ENCODE measurements around the gene HOXC10.

DNA sequence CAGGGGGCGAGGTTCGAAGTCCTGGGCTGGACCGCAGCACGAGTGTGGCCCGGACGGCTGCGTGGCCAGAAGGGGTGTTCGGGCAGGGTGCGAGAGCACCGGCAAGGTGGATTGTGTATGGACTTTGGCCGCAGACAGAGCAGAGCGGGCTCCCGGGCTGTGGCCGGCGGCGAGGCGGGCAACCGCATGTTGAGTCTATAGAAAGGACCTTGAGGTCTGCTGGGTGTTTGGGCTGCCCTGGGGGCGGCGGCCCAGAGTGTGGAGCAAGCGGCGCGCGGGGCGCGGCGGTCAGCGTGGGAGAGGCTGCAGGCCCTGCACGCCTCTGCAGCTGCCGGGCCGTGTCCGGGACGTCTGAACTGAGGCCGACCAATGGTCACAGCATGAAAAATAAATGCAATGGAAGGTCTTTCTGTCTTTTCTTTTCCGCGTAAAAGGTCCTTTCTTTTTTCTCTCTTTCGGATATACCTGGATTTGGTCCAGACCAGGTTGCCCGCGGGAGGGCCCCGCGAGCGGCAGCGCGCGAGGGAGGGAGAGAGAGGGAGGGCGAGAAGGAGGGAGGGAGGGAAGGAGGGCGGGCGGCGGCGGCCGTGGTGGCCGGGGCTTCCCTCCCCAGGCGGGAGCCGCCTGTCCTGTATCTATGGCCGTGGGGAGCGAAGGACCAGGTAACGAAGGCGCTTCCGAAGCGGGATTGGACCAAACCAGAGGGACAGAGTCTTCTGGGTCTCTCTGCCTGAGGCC is 9.5 kb downstream of the HOXC10 start:
- TF ChIP-seq, protein P1, sequence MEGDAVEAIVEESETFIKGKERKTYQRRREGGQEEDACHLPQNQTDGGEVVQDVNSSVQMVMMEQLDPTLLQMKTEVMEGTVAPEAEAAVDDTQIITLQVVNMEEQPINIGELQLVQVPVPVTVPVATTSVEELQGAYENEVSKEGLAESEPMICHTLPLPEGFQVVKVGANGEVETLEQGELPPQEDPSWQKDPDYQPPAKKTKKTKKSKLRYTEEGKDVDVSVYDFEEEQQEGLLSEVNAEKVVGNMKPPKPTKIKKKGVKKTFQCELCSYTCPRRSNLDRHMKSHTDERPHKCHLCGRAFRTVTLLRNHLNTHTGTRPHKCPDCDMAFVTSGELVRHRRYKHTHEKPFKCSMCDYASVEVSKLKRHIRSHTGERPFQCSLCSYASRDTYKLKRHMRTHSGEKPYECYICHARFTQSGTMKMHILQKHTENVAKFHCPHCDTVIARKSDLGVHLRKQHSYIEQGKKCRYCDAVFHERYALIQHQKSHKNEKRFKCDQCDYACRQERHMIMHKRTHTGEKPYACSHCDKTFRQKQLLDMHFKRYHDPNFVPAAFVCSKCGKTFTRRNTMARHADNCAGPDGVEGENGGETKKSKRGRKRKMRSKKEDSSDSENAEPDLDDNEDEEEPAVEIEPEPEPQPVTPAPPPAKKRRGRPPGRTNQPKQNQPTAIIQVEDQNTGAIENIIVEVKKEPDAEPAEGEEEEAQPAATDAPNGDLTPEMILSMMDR (IDR thresholded peaks at IDR 0.05), result no peak
- peak; percentile 23 for TF ChIP-seq EZH2 (IDR thresholded peaks at IDR 0.05; ENCODE audit: borderline replicate concordance, insufficient read depth, low read depth, low read length, poor library complexity, severe bottlenecking)
